ENCODE results near the gene OSGEP.
"Not testable (repeated sequence)": the region's sequence is repeated elsewhere in the genome, so short reads cannot be mapped to it uniquely, and the experiment has no call there.

The OSGEP gene

GRCh38 chr14:20469890-20470602, 15.4 kb upstream of the OSGEP start:
- peak; percentile 16 to 17 for DNase-seq (ENCODE audit: low read depth in 2 of 2)

- DNase-seq (ENCODE audit: low read depth in 2 of 2): peak; percentile 61 to 71
Measured at GRCh38 chr14:20469242-20469889, 14.8 kb upstream of the OSGEP start, which contains the start of gene PNP. Gene PNP, plus strand, starts transcription at chr14:20469406. Its CDS starts 119 bp downstream, at chr14:20469525.

GRCh38 chr14:20468764-20469241, 14.2 kb upstream of the OSGEP start:
- DNase-seq (ENCODE audit: low read depth in 2 of 2): no peak

GRCh38 chr14:20461225-20462141, 6.9 kb upstream of the OSGEP start, which contains the start of gene PIP4P1:
Gene PIP4P1, minus strand, starts transcription at chr14:20461434. Its CDS starts 109 bp downstream, at chr14:20461325.
- DNase-seq (ENCODE audit: low read depth in 2 of 2): peak; percentile 95

- peak; percentile 8 to 30 for DNase-seq (ENCODE audit: low read depth in 2 of 2)
Measured at GRCh38 chr14:20460458-20461224, 6.0 kb upstream of the OSGEP start.

- DNase-seq (ENCODE audit: low read depth in 2 of 2): no peak
Measured at GRCh38 chr14:20458031-20458789, 3.6 kb upstream of the OSGEP start.

- DNase-seq (ENCODE audit: low read depth in 2 of 2): no peak
Measured at GRCh38 chr14:20456971-20457370, 2.4 kb upstream of the OSGEP start.

- DNase-seq (ENCODE audit: low read depth in 2 of 2): no peak
Measured at GRCh38 chr14:20455355-20456300, 1.0 kb upstream of the OSGEP start.

- DNase-seq (ENCODE audit: low read depth in 2 of 2): not testable (repeated sequence)
Measured at GRCh38 chr14:20452831-20453230, 1.8 kb downstream of the OSGEP start.

- no peak for DNase-seq (ENCODE audit: low read depth in 2 of 2)
Measured at GRCh38 chr14:20446889-20447288, 7.7 kb downstream of the OSGEP start.

GRCh38 chr14:20443650-20444049, 11.0 kb downstream of the OSGEP start:
- DNase-seq (ENCODE audit: low read depth in 2 of 2): not testable (repeated sequence)

GRCh38 chr14:20441461-20441860, 13.2 kb downstream of the OSGEP start:
- no peak for DNase-seq (ENCODE audit: low read depth in 2 of 2)

- no peak for DNase-seq (ENCODE audit: low read depth in 2 of 2)
Measured at GRCh38 chr14:20440882-20441281, 13.7 kb downstream of the OSGEP start.

GRCh38 chr14:20440465-20440864, 14.1 kb downstream of the OSGEP start:
- DNase-seq (ENCODE audit: low read depth in 2 of 2): no peak

GRCh38 chr14:20438664-20439063, 15.9 kb downstream of the OSGEP start:
- DNase-seq (ENCODE audit: low read depth in 2 of 2): no peak

GRCh38 chr14:20436363-20436755, 18.3 kb downstream of the OSGEP start:
- no peak for DNase-seq (ENCODE audit: low read depth in 2 of 2)

- DNase-seq (ENCODE audit: low read depth in 2 of 2): no peak
Measured at GRCh38 chr14:20435582-20436362, 18.8 kb downstream of the OSGEP start, which contains the start of gene KLHL33. Gene KLHL33, minus strand, starts transcription at chr14:20436166. Its CDS starts 355 bp downstream, at chr14:20435811.
